ENCODE measurements around the gene TMEM98. TPM values are rescaled to one million over a fixed set of nuclear protein-coding genes. Genes with fewer than 3 reads are reported as not detected.
"Not testable (repeated sequence)": the region's sequence is repeated elsewhere in the genome, so short reads cannot be mapped to it uniquely, and the experiment has no call there.

Gene TMEM98
- total and polyA plus RNA-seq, 2 donors from 2014 or later: 44.0 to 57.1 TPM

- Histone ChIP-seq H3K27ac (ENCODE audit: low read depth in 2 of 2, low read length in 2 of 2) (no peak overlapping the region), H3K9me3 (ENCODE audit: control insufficient read depth in 2 of 3, insufficient read depth in 1 of 3, low read length in 3 of 3) (no peaks in the 10 kb centered on the region), H3K4me1 (ENCODE audit: control insufficient read depth in 2 of 3, insufficient read depth in 2 of 3, low read depth in 1 of 3, low read length in 3 of 3) (no peaks in the 10 kb centered on the region), H3K4me3 (ENCODE audit: low read length in 3 of 3) (no peak overlapping the region), H3K36me3 (ENCODE audit: control insufficient read depth in 2 of 3, insufficient read depth in 3 of 3, low read length in 3 of 3) (no peaks in the 10 kb centered on the region), H3K27me3 (ENCODE audit: control insufficient read depth, insufficient read depth, low read length) (no peaks in the 10 kb centered on the region), H3K9ac (ENCODE audit: low read length in 3 of 3) (no peak overlapping the region)
- no peak for DNase-seq
- no peak for TF ChIP-seq CTCF (IDR thresholded peaks at IDR 0.05; ENCODE audit: borderline replicate concordance, extremely low read depth, insufficient read depth)
- intact Hi-C loops (cut with DNase I): no loop called here
- FAIRE-seq: no peak
Observed at GRCh38 chr17:32921017-32921416, 6.9 kb upstream of the TMEM98 start.

- H3K27me3 ChIP-seq (ENCODE audit: control insufficient read depth, insufficient read depth, low read length); FAIRE-seq; H3K4me1 ChIP-seq (ENCODE audit: control insufficient read depth in 2 of 3, insufficient read depth in 2 of 3, low read depth in 1 of 3, low read length in 3 of 3); H3K36me3 ChIP-seq (ENCODE audit: control insufficient read depth in 2 of 3, insufficient read depth in 3 of 3, low read length in 3 of 3); H3K27ac ChIP-seq (ENCODE audit: low read depth in 2 of 2, low read length in 2 of 2); H3K9me3 ChIP-seq (ENCODE audit: control insufficient read depth in 2 of 3, insufficient read depth in 1 of 3, low read length in 3 of 3); H3K9ac ChIP-seq (ENCODE audit: low read length in 3 of 3); intact Hi-C loops (cut with DNase I); DNase-seq; H3K4me3 ChIP-seq (ENCODE audit: low read length in 3 of 3): not testable (repeated sequence)
Observed at GRCh38 chr17:32923905-32924304, 4.0 kb upstream of the TMEM98 start.

GRCh38 chr17:32926183-32926582 is 1.8 kb upstream of the TMEM98 start:
- DNase-seq (no peak), FAIRE-seq (no peak)
- Histone ChIP-seq H3K4me1 (ENCODE audit: control insufficient read depth in 2 of 3, insufficient read depth in 2 of 3, low read depth in 1 of 3, low read length in 3 of 3) (peaks cover 0 to 4% (median 3%) of the 10 kb centered on the region in 3 donors), H3K27ac (ENCODE audit: low read depth in 2 of 2, low read length in 2 of 2) (no peak overlapping the region), H3K9ac (ENCODE audit: low read length in 3 of 3) (no peak overlapping the region), H3K9me3 (ENCODE audit: control insufficient read depth in 2 of 3, insufficient read depth in 1 of 3, low read length in 3 of 3) (no peaks in the 10 kb centered on the region), H3K27me3 (ENCODE audit: control insufficient read depth, insufficient read depth, low read length) (no peaks in the 10 kb centered on the region), H3K36me3 (ENCODE audit: control insufficient read depth in 2 of 3, insufficient read depth in 3 of 3, low read length in 3 of 3) (no peaks in the 10 kb centered on the region), H3K4me3 (ENCODE audit: low read length in 3 of 3) (no peak overlapping the region)
- no peak for TF ChIP-seq CTCF (IDR thresholded peaks at IDR 0.05; ENCODE audit: borderline replicate concordance, extremely low read depth, insufficient read depth)
- intact Hi-C loops (cut with DNase I): no loop called here

GRCh38 chr17:32926789-32927188 is 1.2 kb upstream of the TMEM98 start:
- H3K4me1 ChIP-seq (ENCODE audit: control insufficient read depth in 2 of 3, insufficient read depth in 2 of 3, low read depth in 1 of 3, low read length in 3 of 3); H3K27ac ChIP-seq (ENCODE audit: low read depth in 2 of 2, low read length in 2 of 2); H3K27me3 ChIP-seq (ENCODE audit: control insufficient read depth, insufficient read depth, low read length); DNase-seq; H3K9ac ChIP-seq (ENCODE audit: low read length in 3 of 3); FAIRE-seq; intact Hi-C loops (cut with DNase I); H3K9me3 ChIP-seq (ENCODE audit: control insufficient read depth in 2 of 3, insufficient read depth in 1 of 3, low read length in 3 of 3); H3K4me3 ChIP-seq (ENCODE audit: low read length in 3 of 3); H3K36me3 ChIP-seq (ENCODE audit: control insufficient read depth in 2 of 3, insufficient read depth in 3 of 3, low read length in 3 of 3): not testable (repeated sequence)
